ENCODE data around the gene FAM186B. TPM values are rescaled to one million over a fixed set of nuclear protein-coding genes. Genes with fewer than 3 reads are reported as not detected.

The FAM186B gene
- total RNA-seq, 4 donors from 2014 or later, result 0.31 to 0.69 TPM; not detected in 2

DNA sequence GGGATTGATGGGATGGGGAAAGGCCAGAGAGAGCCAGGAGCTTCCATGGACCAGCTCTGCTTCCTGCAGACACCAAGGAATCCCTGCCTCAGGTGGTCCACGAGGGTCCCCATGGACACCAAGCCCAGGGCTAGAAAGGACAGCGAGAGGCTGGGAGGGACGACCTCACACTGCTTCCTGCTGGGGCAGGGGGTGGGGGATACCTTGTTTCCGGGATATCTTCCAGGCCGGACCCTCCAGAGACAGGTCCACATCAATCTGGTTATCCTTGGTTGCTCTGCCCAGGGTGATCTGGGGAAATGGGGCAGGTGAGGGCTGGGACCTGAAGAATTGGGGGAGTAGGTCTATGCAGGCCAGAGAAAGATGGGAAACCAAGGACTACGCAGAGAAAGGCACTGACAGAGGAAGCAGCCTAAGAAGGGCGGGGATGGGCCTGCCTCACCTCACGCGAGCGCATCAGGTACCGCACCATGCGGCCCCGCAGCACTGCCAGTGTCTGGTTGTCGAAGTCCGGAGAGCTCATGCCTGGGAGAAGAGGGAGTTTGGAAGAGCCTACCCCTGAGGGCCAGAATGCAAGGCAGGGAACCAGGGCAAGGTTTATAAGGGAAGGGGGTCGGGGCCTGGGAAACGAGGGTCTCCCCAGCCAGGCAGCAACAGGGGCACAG, 46.3 kb downstream of the FAM186B start:
- no peak overlapping the region for H3K4me3 ChIP-seq
- peaks cover 0 to 86% of the 10 kb centered on the region in 2 donors for H3K36me3 ChIP-seq
- no peak for TF ChIP-seq POLR2AphosphoS5 (IDR thresholded peaks at IDR 0.05)
- TF ChIP-seq, protein P1, sequence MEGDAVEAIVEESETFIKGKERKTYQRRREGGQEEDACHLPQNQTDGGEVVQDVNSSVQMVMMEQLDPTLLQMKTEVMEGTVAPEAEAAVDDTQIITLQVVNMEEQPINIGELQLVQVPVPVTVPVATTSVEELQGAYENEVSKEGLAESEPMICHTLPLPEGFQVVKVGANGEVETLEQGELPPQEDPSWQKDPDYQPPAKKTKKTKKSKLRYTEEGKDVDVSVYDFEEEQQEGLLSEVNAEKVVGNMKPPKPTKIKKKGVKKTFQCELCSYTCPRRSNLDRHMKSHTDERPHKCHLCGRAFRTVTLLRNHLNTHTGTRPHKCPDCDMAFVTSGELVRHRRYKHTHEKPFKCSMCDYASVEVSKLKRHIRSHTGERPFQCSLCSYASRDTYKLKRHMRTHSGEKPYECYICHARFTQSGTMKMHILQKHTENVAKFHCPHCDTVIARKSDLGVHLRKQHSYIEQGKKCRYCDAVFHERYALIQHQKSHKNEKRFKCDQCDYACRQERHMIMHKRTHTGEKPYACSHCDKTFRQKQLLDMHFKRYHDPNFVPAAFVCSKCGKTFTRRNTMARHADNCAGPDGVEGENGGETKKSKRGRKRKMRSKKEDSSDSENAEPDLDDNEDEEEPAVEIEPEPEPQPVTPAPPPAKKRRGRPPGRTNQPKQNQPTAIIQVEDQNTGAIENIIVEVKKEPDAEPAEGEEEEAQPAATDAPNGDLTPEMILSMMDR (IDR thresholded peaks at IDR 0.05), result no peak
- no peak overlapping the region for H3K27ac ChIP-seq
- 92 to 96% methylated on average over 2 to 11 of the region's 17 CpGs for WGBS, 2 donors (ENCODE audit: low coverage in 1 of 2)
- ATAC-seq, result no peak
- H3K4me1 ChIP-seq, result no peaks in the 10 kb centered on the region
- no peaks in the 10 kb centered on the region for H3K9me3 ChIP-seq
- H3K27me3 ChIP-seq, result no peaks in the 10 kb centered on the region

DNA sequence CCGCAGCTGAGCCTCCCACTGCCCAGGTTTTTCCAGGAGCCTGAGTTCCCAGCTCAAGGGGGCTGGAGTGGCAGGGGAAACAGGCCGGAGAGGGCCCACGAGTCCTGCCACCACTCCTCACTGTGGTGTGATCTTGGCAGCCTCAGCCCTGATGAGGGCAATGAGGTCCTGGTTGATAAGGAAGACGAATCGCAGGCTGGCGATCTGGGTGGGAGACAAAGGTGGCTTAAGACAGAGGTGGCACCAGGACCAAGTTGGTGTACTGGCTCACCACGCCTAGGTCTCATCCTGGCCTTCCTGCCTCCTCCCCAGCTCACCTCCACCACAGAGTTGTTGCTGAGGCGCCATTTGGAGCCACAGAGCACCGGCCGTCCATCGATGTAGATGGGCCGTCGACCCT, 46.9 kb downstream of the FAM186B start:
- H3K9me3 ChIP-seq, result no peaks in the 10 kb centered on the region
- WGBS, 2 donors (ENCODE audit: low coverage in 1 of 2), result 75% methylated on average over 2 of the region's 13 CpGs; no CpG with 5 or more reads in 1 of the 2 donors
- no peak for ATAC-seq
- no peak overlapping the region for H3K27ac ChIP-seq
- H3K27me3 ChIP-seq, result no peaks in the 10 kb centered on the region
- H3K4me3 ChIP-seq, result no peak overlapping the region
- no peak for TF ChIP-seq POLR2AphosphoS5 (IDR thresholded peaks at IDR 0.05)
- TF ChIP-seq POLR2A (IDR thresholded peaks at IDR 0.05), result no peak
- no peak for TF ChIP-seq EP300 (IDR thresholded peaks at IDR 0.05)
- TF ChIP-seq, protein P1 (IDR thresholded peaks at IDR 0.05), result no peak
- H3K4me1 ChIP-seq, result no peaks in the 10 kb centered on the region
- peaks cover 0 to 80% of the 10 kb centered on the region in 2 donors for H3K36me3 ChIP-seq

DNA sequence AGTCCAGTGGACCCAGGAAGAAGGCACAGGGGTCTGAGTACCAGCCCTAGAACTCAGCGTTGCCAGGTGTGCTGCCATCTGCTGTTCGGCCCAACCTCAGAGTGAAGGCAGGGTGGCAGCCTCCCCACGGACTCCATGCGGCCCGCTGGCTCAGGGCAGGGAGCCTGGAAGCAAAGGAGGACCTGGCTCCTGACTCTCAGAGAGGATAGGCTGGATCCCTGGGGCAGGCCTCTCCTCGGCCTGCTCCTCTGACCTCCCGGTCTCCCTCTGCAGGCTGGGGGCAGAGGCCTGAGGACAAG, 47.6 kb downstream of the FAM186B start:
- no peak for ATAC-seq
- H3K9me3 ChIP-seq, result no peaks in the 10 kb centered on the region
- H3K27ac ChIP-seq, result no peak overlapping the region
- WGBS, 2 donors (ENCODE audit: low coverage in 1 of 2), result no CpG with 5 or more reads among the region's 7 CpGs
- TF ChIP-seq, protein P1 (IDR thresholded peaks at IDR 0.05), result no peak
- TF ChIP-seq POLR2AphosphoS5 (IDR thresholded peaks at IDR 0.05) (no peak), POLR2A (IDR thresholded peaks at IDR 0.05) (no peak), EP300 (IDR thresholded peaks at IDR 0.05) (no peak)
- no peaks in the 10 kb centered on the region for H3K4me1 ChIP-seq
- no peaks in the 10 kb centered on the region for H3K27me3 ChIP-seq
- H3K4me3 ChIP-seq, result no peak overlapping the region
- peaks cover 0 to 73% of the 10 kb centered on the region in 2 donors for H3K36me3 ChIP-seq

DNA sequence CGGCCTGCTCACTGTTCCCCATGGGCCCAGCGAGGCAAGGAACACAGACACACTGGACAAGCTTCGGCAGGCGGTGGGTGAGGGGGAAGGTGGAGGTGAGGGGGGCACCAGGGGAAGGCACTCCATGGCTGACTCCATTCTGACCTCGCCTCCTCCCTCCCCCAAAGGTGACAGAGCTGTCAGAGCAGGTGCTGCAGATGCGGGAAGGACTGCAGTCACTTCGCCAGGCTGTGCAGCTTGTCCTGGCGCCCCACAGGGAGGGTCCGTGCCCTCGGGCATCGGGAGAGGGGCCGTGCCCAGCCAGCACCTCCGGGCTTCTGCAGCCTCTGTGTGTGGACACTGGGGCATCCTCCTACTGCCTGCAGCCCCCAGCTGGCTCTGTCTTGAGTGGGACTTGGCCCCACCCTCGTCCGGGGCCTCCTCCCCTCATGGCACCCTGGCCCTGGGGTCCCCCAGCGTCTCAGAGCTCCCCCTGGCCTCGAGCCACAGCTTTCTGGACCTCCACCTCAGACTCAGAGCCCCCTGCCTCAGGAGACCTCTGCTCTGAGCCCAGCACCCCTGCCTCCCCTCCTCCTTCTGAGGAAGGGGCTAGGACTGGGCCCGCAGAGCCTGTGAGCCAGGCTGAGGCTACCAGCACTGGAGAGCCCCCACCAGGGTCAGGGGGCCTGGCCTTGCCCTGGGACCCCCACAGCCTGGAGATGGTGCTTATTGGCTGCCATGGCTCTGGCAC, 48.1 kb downstream of the FAM186B start:
- Histone ChIP-seq H3K9me3 (no peaks in the 10 kb centered on the region), H3K36me3 (peaks cover 0 to 68% of the 10 kb centered on the region in 2 donors), H3K4me1 (no peaks in the 10 kb centered on the region), H3K27ac (no peak overlapping the region), H3K27me3 (no peaks in the 10 kb centered on the region), H3K4me3 (no peak overlapping the region)
- no CpG with 5 or more reads among the region's 18 CpGs for WGBS, 2 donors (ENCODE audit: low coverage in 1 of 2)
- ATAC-seq, result no peak
- TF ChIP-seq EP300 (IDR thresholded peaks at IDR 0.05) (no peak), POLR2AphosphoS5 (IDR thresholded peaks at IDR 0.05) (no peak), POLR2A (IDR thresholded peaks at IDR 0.05) (no peak)
- TF ChIP-seq, protein P1 (IDR thresholded peaks at IDR 0.05), result no peak
